GM12892 (cell line): ENCODE measurements around the gene PID1.

Source experiments
- POLR2A ChIP-seq: IDR thresholded peaks from 2 replicates; pipeline ENCODE4 v1.6.1; 2011; ENCODE audit warnings: low read depth, low read length, control low read depth
- POLR2AphosphoS5 ChIP-seq: IDR thresholded peaks from 2 replicates; pipeline ENCODE4 v1.6.1; 2011; ENCODE audit warnings: low read depth, low read length, control low read depth
- TAF1 ChIP-seq: IDR thresholded peaks from 2 replicates; pipeline ENCODE4 v1.6.1; 2011; ENCODE audit warnings: low read depth, mild to moderate bottlenecking, control low read depth, low read length, borderline replicate concordance

DNA sequence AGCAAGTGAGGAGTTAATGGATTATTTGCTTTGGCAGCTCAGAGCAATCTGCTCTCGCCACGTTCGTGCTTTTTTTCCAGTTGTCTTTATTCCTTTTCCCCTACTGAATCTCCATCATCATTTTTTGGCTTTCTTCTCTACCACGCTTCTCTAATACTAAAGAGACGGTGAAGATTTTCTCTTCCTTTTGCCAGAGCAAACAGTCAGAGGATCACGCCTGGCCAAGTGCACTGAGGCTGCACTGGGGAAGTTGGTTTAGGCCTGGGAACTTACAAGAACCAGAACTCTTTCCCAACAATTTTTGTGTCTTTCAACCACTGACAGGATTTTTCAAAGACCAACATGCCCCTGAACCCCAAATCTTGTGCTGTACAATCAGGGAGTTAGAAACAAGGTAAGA is 172.3 kb downstream of the PID1 start:
- TF ChIP-seq POLR2A: no peak
- no peak for TF ChIP-seq TAF1
- no peak for TF ChIP-seq POLR2AphosphoS5
